Posterior vena cava (tissue), 2 donors: ENCODE measurements around the gene CCL18. TPM values are rescaled to one million over a fixed set of nuclear protein-coding genes. Genes with fewer than 3 reads are reported as not detected.
"Not testable (repeated sequence)": the region's sequence is repeated elsewhere in the genome, so short reads cannot be mapped to it uniquely, and the experiment has no call there.

Experiments
- DNase-seq: peaks from one replicate; pipeline ENCODE4 v3.0.0-alpha.2; 2020; ENCODE audit warnings: low spot score
- intact Hi-C, 2 donors: fragments of 100-400 bp; cut with DNase I; formaldehyde crosslinking; loops; one replicate each; pipeline versions ENCODE4 v1.14.1 to v1.14.2; 2022 to 2023
- long read RNA-seq, 2 donors: library from polyadenylated mRNA; unstranded; transcript quantifications; one replicate each; pipeline ENCODE4 v2.0.0, GENCODE V29; 2020 to 2021
- total RNA-seq, 2 donors: library from RNA; stranded (reverse); fragmentation: NEBNext Ultra II Directional; extraction: Animal tissue kit (Norgen Biotek cat#: 25700); gene quantifications; one replicate each; pipeline ENCODE4 v1.2.1, GENCODE V29; 2021
- donor health status: DM: yes; HTN: yes; CAD: no.
- donor health status: DM: yes; HTN: yes; CAD: no.

Gene CCL18, protein sequence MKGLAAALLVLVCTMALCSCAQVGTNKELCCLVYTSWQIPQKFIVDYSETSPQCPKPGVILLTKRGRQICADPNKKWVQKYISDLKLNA
- total RNA-seq, result 10 to 100 TPM in 1 of 2 donors, 1 to 10 TPM in 1; 3.2 to 28.5 TPM
- long read RNA-seq, donor 1, partial matches to known transcripts, result 0 of 2 reads
- long read RNA-seq, donor 1, other reads (novel, unspliced or antisense), result 0 of 2 reads
- long read RNA-seq, donor 2, result 0 reads

DNA sequence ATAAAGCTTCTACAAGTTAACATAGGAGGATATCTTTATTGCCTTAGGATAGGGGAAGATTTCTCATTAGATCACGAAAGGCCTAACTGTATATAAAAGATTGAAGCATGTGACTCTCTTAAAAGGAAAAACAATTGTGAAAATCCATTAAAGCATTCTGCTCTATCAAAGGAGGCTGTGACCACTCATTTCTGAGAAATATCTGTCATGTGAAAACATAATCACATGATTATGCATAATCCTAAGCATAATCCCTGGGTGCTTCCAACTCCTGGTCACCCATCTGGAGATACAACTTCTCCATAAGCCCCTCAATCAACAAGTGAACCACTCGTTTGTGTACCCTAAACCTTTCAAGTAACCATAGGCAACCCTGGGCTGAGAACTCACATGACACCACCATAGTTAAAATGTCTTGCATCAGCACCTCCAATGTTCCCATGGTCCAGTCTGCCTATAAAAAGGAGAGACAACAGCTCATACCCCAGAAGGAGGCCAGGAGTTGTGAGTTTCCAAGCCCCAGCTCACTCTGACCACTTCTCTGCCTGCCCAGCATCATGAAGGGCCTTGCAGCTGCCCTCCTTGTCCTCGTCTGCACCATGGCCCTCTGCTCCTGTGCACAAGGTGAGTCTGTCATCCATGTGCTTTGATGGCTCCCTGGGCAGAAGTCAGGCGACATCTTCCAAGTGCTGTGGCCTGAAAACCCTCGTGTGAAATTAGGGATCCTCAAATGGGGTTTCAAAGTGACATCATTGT is at the start of gene CCL18:
TSS of gene CCL18 (plus strand) at position 487 of the 756 bp plus-strand sequence. CDS start at position 558, 71 bp downstream.
- intact Hi-C loops, result no loop called here
- no peak for DNase-seq

DNA sequence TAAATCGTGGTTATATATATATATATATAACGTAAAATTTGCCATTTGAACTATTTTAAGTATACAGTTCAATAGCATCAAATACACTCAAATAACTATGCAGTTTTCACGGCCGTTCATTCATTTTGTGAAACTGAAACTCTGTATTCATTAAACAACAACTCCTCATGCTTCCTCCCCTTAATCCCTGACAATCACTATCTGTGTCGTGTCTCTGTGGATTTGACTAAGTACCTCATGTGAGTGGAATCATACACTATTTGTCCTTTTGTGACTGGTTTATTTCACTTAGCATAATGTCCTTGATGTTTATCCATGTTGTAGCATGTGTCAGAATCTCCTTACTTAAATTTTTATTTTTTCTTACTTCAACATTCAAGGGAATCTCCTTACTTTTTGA is 49.1 kb upstream of the CCL18 start:
- intact Hi-C loops, result no loop called here
- DNase-seq, result no peak

DNA sequence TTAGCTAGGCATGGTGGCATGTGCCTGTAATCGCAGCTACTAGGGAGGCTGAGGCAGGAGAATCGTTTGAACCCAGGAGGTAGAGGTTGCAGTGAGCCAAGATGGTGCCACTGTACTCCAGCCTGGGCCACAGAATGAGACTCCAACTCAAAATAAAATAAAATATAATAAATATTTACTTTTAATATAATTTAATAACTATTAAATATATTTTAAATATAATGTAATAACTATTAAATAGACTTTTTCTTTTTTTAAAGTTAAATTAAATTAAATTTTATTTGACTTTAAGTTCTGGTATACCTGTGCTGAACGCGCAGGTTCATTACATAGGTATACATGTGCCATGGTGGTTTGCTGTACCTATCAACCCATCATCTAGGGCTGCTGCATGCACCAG is 48.2 kb upstream of the CCL18 start:
- DNase-seq, intact Hi-C loops: not testable (repeated sequence)

DNA sequence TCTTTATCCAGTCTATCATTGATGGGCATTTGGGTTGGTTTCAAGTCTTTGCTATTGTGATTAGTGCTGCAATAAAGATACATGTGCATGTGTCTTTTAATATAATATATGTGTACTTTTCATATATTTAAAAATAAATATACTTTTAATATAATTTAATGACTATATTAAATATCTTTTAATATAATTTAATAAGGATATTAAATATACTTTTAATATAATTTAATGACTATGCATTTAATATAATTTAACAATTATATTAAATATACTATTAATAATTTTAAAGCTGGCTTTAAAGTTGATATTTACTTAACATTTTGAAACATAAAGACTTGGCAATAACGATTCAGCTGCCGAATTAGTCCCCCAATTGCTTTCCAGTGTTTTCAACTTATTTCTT is 47.5 kb upstream of the CCL18 start:
- intact Hi-C loops, result no loop called here
- no peak for DNase-seq

DNA sequence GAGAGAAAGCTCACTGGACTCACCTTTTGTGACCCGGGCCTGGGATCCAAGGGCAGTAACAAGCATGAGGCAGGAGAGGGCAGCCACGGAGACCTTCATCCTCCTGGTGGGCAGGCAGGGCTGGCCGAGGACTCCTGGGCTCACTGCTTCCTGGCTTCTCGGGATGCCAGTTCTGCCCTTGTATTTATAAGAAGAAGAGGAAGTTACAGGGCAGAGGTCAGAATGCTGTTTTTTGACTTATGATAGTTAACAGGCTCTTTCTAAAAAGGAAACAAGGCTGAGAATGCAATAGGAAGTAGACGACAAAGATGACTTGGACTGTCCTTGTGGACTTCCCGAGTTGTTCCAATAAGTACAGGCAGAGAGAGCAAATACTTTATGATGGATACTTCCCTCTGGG is 46.3 kb upstream of the CCL18 start, which contains the start of gene CCL23:
TSS of gene CCL23 (minus strand) at position 174 of the 400 bp plus-strand sequence. CDS start at position 99, 75 bp downstream.
- no peak for DNase-seq
- intact Hi-C loops, result no loop called here

DNA sequence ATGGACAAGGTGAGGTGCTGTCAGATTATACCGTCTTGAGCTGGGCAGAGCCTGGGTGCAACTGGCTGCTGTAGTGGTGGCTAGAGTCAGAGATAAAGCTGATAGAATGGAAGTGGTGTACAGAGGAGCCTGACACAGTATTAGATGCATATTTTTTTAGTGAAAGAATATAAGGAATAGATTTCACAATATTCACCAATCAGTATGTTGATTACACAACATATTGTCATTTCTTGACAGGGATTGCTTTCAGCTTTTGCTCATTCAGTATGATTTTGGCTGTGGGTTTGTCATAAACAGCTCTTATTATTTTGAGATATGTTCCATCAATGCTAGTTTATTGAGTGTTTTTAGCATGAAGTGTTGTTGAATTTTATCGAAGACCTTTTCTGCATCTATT is 44.6 kb upstream of the CCL18 start:
- intact Hi-C loops, result no loop called here
- no peak for DNase-seq

DNA sequence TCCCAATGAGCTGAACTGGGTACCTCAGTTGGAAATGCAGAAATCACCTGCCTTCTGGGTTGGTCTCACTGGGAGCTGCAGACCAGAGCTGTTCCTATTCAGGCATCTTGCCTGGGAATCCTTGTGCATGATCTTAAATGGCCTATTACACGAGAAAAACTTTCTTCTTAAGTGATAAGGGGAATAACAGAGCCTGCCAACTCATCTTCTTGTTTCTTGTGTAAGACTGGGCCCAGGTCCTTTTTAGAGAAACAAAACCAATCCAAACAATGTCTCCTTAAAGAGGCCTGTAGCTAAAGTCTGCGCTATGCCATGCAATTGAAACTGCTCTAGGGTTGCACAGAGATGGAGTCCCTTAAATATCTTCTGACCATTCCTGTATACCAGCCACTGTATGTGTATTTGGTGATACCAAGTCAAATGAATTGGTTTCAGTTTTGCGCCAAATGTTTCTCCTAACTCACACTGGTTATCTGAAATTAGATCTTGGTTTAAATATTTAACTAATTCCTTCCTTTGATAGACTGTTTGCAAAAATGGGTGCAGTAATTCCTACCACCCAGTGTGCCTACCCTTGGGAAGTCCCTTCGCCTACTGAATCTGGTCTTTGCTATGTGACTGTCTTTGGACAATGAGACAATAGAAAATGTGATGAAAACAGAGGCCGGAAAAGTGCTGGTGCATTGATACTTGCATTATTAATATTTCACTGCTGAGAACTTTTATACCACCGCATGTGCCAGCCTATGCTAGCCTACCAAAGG is 39.8 kb upstream of the CCL18 start:
- intact Hi-C loops, result no loop called here
- DNase-seq, result no peak

DNA sequence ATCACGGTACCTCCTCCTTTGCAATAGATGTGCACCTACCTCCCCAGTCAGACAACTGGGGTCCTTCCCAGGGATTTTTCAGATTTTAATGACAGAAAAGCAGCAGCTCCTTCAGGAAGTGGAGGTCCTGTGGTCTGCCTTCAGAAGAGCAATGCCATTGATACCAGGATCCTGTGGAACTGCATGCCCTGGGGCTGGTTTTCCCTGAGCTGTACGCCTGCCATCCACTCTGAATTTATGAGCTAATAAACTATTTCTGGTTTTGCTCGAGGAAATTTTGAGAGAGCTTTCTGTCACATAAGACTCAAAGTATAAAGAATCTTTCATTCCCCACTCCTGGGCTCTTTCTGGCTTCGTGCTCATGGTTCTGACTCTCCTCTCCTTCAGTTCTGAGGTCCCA is 36.3 kb upstream of the CCL18 start:
- DNase-seq, result no peak
- intact Hi-C loops, result no loop called here

DNA sequence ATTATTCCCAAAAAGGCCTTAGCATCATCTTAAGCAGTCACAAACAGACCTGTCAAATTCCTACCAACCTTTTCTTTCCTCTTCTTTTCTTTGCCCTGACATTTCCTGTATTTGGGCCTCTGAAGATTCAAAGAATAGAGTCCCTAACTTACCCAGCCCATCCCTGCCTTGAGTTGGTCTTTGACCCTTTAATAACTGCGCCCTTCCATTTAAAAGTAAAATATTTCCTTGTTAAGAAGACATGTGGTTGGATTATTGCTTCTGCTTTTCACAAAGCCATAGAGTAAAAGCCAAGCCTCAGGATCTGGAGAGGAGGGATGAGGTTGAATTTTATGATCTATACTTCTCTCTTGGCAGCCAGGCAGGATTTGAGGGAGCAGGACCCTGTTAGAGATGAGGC is 33.1 kb upstream of the CCL18 start:
- intact Hi-C loops, result no loop called here
- DNase-seq, result no peak

DNA sequence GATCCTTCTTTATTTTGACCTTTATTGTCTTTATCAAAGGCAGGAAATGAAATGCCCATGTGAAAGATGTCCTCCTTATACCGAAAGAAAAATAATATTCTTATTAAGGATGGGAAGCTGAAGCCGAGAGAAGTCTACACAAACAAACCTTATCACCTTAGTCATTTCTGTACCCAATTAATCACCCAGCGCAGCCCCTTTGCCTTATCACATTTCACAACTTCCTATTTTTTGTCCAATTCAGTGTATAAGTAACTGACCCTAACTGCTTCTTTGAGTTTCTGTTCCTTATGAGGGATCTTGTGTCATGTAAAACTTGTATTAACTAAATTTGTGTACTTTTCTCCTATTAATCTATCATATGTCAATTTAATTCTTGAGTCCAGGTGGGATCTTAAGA is 29.9 kb upstream of the CCL18 start:
- intact Hi-C loops, result no loop called here
- no peak for DNase-seq

DNA sequence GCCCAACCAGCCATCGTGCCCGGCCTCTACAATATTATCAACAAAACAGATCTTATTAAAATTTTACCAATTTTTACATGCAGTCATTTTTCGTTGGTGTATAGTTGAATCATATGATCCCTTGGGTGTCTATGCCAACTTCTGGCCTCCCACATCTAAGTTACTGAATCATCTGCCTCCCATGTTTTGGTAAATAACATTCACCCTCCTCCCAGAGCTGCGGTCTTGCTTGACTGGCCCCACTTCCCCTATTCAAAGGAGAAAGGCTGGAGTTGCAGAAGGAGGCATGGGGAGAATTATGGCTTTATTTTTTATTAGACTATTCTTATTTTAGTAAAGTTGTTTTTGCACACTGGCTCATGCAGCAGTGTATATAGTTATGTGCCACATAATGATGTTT is 27.8 kb upstream of the CCL18 start:
- intact Hi-C loops, result no loop called here
- DNase-seq, result no peak

DNA sequence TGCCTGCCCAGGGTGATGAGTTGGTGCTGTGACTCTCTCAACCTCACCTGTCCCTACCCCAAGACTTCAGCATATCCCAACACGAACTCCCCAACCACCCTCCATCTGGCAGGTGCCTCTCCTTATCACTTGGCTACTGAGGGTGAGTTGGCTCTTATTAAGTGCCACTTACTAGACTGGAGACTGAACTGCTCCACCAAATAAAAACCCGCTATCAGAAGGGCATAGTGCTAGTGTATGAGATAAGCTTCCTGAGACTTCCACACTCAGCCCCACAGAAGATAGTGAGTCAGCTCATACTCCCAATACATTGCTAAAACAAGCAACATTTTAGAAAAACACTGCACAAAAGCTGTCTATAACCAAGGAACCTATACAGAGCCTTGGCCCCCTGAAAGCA is 16.0 kb upstream of the CCL18 start:
- intact Hi-C loops, result no loop called here
- no peak for DNase-seq

DNA sequence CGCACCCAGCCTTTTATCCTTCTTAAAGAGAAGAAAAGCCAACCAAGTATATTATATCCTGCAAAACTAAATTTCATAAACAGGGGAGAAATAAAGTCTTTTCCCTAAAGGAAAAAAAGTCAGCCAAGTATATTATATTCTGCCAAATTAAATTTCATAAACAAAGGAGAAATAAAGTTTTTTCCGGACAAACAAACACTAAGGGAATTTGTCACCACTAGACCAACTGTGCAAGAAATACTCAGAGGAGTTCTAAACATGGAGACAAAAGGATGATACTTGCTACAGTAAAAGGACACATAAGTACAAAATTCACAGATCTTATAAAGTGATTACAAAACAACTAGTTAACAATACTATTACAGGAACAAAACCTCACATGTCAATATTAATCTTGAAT is 14.4 kb upstream of the CCL18 start:
- intact Hi-C loops, result no loop called here
- no peak for DNase-seq

DNA sequence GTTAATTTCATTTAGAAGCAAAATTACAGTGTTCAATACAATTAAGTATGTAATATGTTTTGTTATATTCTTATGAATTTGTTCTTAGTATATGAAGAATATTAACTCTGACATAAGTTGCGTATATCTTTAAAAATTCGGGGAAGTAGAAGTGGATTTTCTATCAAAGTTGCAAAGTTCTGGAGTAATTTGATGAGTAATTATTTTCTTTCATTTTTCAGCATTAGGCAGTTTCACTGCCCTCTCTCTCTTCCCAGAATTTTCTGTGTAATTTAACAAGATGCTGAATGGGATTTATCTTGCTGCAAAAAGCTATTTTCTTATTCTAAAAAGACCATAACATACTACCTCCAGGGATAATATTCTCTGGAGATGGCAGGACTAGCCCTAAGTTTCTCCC is 8.9 kb upstream of the CCL18 start:
- intact Hi-C loops, result no loop called here
- no peak for DNase-seq

DNA sequence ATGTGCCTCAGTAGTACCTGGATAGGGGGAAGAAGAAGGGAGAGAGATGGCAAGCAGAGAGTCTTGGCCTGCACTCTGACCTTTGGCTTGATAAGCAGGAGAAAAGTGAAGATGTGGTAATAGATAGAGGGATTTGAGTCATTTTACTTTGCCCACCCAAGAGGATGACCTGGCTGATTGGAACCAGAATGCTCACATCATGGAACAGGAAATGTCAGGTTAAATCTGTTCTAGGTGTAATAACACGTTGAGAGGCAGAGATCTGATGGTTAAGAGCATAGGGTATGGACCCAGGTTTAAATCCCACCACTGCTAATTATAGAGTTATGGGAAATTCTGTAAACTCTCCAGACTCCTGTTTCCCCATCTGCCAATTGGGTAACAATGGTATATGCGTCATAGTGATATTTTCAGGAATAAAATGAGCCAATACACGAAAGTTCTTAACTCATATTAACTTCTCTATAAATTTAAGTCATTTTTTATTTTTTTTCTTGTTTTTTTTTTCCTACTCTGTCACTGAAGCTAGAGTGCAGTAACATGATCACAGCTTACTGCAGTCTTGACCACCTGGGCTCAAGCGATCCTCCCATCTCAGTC is 8.1 kb upstream of the CCL18 start:
- intact Hi-C loops, result no loop called here
- no peak for DNase-seq

DNA sequence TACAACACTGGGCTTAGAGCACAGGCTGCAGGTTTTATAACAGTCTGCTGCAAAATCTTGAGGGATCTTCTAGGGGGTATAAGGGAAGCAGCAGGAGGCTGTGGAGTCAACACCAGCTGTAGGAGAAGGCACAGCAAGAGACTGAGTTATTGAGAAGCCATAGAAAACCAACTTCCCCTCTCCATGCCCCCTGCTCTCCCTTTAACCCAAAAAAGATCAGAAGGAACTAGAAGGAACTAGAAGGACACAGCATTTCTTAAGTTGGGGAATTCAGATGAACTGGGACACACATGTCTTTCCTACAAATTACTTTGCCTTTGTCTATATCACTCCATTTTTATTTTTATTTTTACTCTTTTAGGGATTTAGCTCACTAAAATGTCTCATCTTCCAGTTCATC is 6.2 kb upstream of the CCL18 start:
- intact Hi-C loops, result no loop called here
- DNase-seq, result no peak

DNA sequence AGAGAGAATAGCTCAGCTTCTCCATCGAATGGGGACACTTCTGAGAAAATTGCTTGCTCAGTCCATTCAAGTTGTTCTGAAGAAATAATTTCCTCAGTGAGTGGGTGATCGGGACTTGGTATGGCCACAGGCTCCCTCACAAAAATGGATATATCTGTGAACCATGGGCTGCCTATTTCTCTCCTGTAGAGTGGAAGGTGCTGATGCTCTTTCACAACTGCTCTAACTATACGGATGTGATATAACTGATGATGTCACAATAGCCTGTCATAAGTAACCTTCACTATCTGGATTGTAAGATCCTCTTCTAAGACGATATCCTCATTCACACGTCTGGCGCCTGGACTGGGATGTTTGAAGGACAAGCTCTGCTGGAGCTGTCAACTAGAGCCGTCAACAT is 4.7 kb upstream of the CCL18 start:
- intact Hi-C loops, result no loop called here
- DNase-seq, result no peak

DNA sequence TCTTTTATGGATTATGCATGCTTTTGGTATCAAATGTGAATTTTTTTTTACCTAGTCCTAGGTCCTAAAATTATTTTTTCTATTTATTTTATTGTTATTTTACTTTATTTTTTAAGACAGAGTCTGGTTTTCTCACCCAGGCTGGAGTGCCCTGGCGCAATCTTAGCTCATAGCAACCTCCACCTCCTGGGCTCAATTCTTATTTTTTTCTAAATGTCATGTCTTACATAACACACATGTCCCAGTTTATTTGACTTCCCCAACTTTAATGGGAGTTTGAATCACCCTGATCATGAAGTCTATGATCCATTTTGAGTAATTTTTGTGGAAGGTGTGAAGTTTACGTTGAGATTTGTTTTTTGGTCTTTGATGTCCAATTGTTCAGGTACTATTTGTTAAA is 3.3 kb upstream of the CCL18 start:
- no peak for DNase-seq
- intact Hi-C loops, result no loop called here

DNA sequence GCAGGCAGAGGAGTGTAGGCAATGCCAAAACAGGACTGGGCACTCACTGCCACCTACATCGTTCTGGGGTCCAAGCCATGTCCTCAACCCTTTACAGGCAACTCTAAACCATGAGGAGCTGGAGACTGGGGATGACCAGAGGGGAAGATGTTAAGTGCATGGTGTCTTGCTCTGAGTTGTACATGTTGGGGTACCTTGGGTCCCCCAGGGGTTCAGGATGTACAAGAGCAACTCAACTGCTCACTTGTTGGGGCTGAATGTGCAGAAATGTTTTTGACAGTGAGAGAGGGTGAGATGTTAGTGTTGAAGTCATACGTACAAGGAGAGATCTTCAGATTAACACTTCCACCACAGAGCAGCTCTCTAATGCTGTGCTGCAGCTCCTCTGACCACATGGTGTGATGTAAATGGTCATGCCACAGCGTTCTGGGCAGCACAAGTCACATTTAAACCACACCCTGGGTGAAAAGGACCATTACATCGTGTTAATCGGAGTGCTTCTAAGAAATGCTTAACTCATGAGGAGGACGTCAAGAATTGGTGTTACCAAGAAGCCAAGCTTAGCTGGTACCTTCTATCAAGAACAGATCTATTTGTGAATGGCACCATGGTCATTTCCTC is 2.4 kb downstream of the CCL18 start:
- intact Hi-C loops, result no loop called here
- no peak for DNase-seq

DNA sequence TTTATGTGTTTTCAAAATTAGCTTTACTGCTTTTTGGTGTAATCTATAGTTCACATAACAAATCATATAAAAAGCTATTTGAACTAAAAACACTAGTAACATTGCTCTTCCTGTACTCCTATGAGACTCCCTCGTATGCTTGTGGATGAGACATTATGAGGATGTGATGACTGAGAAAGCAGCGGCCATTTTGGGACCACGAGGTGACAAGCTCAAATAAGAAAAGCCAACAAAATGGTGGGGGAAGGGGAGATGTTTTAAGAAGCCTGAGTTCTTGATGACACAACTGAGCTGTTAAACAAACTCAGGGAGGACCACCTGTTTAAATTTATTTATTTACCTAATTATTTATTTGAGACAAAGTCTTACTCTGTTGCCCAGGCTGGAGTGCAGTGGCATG is 4.5 kb downstream of the CCL18 start:
- intact Hi-C loops, result no loop called here
- DNase-seq, result no peak
